Fibroblast of villous mesenchyme (primary cell): ENCODE measurements around the gene XCL2. TPM values are rescaled to one million over a fixed set of nuclear protein-coding genes. Genes with fewer than 3 reads are reported as not detected.
A peak's percentile ranks its signal among the peaks of the same experiment; 100 is the strongest.

ENCODE experiments used
- DNase-seq: peaks from one replicate; pipeline ENCODE4 v3.0.0-alpha.2; 2010; ENCODE audit warnings: low read depth
- H3K4me3 ChIP-seq: 2 replicates; pipeline ENCODE4 v1.5.1; 2011; ENCODE audit warnings: low read depth, mild to moderate bottlenecking, low read length
- total RNA-seq: library from RNA; depleted of rRNA; stranded (reverse); fragments of >200 nt; gene quantifications from 2 replicates; pipeline ENCODE4 v1.2.3, GENCODE V29; 2012
- TF ChIP-seq, protein P1 (sequence below): IDR thresholded peaks from 2 replicates; pipeline ENCODE4 v1.5.1; 2012; ENCODE audit warnings: low read depth, mild to moderate bottlenecking, low read length; ENCODE audit not compliant: insufficient read depth

Gene XCL2
- total RNA-seq, 1 donor: not detected

DNA sequence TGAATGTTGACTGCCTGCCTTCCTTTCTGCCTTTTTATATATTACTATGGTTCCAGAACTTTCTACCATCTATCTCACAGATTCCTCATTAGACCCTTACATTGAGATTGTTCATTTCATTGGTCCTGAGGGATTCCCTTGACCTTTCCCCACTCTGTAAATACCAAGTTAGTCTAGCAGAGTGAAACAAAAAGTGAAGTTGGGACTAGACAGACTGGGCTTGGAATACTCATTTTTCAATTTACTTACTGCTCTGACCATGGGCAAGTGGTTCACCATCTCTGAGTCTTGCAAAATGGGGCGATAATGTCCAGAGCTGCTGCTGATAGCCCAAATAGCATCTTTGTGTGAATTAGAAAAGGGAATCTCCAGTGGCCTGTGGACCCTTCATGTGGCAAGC, 38.8 kb downstream of the XCL2 start:
- no peak overlapping the region for H3K4me3 ChIP-seq
- TF ChIP-seq, protein P1, sequence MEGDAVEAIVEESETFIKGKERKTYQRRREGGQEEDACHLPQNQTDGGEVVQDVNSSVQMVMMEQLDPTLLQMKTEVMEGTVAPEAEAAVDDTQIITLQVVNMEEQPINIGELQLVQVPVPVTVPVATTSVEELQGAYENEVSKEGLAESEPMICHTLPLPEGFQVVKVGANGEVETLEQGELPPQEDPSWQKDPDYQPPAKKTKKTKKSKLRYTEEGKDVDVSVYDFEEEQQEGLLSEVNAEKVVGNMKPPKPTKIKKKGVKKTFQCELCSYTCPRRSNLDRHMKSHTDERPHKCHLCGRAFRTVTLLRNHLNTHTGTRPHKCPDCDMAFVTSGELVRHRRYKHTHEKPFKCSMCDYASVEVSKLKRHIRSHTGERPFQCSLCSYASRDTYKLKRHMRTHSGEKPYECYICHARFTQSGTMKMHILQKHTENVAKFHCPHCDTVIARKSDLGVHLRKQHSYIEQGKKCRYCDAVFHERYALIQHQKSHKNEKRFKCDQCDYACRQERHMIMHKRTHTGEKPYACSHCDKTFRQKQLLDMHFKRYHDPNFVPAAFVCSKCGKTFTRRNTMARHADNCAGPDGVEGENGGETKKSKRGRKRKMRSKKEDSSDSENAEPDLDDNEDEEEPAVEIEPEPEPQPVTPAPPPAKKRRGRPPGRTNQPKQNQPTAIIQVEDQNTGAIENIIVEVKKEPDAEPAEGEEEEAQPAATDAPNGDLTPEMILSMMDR: no peak
- DNase-seq: no peak

GRCh38 chr1:168504064-168504837, 39.5 kb downstream of the XCL2 start:
- peak; percentile 80 for DNase-seq
- TF ChIP-seq, protein P1: no peak
- H3K4me3 ChIP-seq: no peak overlapping the region

DNA sequence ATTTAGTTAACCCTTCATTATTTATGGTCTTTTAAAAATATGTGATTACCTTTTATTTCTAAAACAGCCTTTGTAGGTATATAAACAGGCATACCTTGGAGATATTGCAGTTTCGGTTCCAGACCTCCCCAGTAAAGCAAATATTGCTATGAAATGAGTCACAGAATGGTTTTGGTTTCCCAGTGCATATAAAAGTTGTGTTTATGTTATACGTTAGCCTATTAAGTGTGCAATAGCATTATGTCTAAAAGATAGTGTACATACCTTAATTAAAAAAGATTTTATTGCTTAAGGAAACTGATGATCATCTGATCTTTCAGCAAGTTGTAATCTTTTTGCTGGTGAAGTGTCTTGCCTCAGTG, 44.1 kb downstream of the XCL2 start:
- DNase-seq: peak; percentile 63
- no peak overlapping the region for H3K4me3 ChIP-seq
- TF ChIP-seq, protein P1: no peak

GRCh38 chr1:168498956-168499687, 44.7 kb downstream of the XCL2 start:
- H3K4me3 ChIP-seq: no peak overlapping the region
- no peak for DNase-seq
- TF ChIP-seq, protein P1: no peak

GRCh38 chr1:168498159-168498631, 45.6 kb downstream of the XCL2 start:
- DNase-seq: peak; percentile 87
- H3K4me3 ChIP-seq: no peak overlapping the region
- TF ChIP-seq, protein P1: no peak

GRCh38 chr1:168497376-168497950, 46.3 kb downstream of the XCL2 start:
- DNase-seq: no peak
- H3K4me3 ChIP-seq: no peak overlapping the region
- TF ChIP-seq, protein P1: no peak
